GM10266 (cell line): Measurements from ENCODE around the gene TCF4.

Experiments used
- DNase-seq: peaks from one replicate; pipeline ENCODE4 v3.0.0; 2012; ENCODE audit errors: extremely low spot score
- TF ChIP-seq, protein P1 (sequence below): IDR thresholded peaks from 2 replicates; pipeline ENCODE4 v1.5.1; 2012; ENCODE audit warnings: mild to moderate bottlenecking, low read depth; ENCODE audit not compliant: control insufficient read depth, insufficient read depth; ENCODE audit errors: missing control alignments

Gene TCF4

DNA sequence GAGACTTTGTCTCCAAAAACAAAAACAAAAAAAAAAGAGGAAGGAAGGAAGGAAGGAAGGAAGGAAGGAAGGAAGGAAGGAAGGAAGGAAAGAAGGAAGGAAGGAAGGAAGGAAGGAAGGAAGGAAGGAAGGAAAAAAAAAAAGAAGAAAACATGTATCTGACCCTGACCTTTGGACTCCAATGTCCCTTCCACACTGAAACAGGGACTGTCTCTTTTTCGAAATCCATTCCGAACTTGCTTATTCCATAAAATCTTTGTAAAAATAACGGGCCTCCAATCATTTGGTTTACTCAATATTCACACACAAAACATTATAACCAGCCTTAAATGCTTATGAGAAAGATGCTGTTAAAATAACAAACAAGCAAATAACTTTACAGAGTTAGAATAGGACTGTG, 225.7 kb downstream of the TCF4 start:
- TF ChIP-seq, protein P1, sequence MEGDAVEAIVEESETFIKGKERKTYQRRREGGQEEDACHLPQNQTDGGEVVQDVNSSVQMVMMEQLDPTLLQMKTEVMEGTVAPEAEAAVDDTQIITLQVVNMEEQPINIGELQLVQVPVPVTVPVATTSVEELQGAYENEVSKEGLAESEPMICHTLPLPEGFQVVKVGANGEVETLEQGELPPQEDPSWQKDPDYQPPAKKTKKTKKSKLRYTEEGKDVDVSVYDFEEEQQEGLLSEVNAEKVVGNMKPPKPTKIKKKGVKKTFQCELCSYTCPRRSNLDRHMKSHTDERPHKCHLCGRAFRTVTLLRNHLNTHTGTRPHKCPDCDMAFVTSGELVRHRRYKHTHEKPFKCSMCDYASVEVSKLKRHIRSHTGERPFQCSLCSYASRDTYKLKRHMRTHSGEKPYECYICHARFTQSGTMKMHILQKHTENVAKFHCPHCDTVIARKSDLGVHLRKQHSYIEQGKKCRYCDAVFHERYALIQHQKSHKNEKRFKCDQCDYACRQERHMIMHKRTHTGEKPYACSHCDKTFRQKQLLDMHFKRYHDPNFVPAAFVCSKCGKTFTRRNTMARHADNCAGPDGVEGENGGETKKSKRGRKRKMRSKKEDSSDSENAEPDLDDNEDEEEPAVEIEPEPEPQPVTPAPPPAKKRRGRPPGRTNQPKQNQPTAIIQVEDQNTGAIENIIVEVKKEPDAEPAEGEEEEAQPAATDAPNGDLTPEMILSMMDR, result no peak
- no peak for DNase-seq

DNA sequence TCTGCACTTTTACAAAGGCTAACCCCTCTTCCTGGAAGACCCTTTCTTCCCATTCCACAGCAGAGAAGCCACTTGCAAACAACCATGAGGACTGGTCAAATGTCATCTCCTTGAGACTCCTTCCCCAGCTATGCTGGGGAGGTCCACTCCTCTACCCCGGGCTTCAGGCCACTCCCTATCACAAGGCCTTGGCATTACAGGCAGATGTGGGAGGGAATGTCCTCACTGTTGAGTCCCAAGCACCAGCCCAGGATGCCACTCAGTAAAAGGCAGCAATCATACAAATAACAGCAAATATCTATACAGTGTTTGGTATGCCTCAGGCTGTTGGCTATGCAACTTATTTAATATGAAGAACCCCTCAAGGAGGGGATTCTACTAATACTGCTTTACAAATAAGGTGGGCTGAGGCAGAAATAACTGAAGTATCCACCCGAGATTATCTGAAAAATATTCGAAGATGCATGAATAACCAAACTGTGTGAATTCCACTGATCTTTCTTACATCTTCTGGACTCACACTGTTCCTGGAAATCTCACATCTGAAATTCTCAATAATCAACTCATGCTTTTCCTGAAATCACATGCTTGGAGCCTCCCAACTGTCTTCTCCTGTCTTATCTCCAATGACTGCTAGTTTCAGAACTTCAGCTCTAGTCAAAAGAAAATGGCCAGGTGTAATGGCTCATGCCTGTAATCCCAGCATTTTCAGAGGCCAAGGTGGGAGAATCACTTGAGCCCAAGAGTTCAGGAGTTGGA, 226.3 kb downstream of the TCF4 start:
- TF ChIP-seq, protein P1, result no peak
- no peak for DNase-seq

DNA sequence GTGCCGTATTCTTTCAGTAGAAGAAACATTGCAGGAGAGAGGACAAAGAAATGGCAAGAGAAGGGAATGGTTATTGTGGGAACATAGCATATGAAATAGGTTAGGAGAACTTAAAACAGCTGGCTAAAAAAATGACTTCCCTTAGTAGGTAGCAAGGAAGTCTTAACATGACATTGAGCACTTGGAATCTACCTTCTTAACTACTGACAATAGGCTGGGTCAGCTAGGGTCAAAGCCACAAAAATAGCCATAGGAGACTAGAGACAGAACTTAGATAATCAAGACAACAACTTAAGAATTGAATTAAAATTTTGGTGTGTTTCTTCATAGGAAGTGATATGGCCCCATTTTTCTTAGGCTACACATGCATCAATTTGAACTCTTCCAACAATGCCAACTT, 227.9 kb downstream of the TCF4 start:
- TF ChIP-seq, protein P1, result no peak
- DNase-seq, result no peak

DNA sequence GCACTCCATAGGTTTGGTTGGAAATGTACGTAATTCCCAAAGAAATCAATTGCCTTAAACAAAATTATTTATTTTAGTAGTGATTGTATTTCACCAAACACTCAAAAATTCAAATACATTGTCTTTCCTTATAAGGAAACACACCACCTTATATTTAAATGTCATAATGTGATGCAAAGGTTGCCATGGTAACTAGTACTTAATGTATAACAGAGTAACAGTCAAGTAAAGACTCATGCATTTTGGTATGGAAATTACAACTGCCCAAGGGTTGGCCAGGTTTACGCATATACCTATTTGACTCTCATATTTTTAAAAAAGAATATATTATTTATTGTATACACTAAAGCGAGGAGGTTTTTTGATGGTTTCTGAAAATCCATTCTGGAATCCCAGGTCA, 231.2 kb downstream of the TCF4 start:
- TF ChIP-seq, protein P1, result no peak
- DNase-seq, result no peak

DNA sequence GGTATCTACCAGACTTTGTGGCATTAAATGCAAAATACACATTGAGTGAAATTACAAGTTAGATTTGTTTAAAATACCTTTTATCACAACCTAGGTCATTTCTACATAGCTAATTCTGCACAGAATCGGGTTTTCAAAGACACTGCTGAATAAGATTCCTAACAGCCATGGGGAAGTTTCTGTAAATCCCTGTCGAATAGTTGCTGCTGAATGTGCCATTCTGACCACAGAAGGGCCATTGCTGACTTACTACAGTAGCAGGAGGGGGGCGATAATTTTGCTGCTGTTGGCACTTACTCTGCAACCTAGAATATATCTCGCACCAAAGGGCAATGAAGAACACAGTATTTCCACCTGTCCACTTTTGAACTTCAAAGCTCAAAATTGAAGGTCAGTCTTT, 232.8 kb downstream of the TCF4 start:
- DNase-seq, result no peak
- TF ChIP-seq, protein P1, result no peak

DNA sequence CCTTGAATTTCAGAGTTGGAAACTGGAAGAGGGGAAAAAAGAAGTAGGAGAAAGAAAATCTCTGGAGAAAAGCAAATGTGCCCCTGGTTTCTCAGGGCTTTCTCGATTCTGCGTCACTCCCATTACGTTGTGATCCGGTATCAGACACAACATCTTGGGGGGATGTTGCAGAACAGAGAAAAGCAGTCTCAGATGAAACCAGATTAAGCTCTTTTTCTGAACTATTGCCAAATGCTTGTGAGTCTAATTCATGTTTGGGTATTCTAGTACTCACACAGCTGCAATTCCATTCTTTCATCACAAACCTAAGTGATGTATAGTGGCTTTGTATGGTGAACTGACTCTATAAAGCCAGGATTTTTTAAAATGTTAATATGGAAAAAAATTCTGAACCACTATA, 233.2 kb downstream of the TCF4 start:
- DNase-seq, result no peak
- TF ChIP-seq, protein P1, result no peak

DNA sequence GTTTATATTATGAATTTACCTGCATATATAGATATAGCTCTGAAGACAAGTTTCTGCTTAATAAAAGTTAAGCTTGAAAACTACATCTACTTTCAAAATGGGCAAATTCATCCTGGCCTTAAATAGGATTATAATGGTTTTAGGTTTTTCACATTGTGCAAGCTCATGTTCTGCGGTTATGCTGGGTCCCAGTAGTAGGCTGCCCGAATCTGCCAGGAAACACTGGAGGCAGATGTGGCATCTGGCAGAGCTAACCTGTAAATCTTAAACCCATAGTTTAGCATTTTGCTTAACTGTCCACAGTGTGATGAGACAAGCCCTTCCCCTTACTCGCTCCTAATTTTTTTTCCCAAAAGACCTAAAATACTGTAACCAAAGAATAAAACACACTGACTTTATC, 234.2 kb downstream of the TCF4 start:
- DNase-seq, result no peak

More for the DNA sequence above, 234.2 kb downstream of the TCF4 start:
- TF ChIP-seq, protein P1, result no peak
